NCI-H2196 treated with DMSO at 0.1 percent for 48 hours (cell line): Measurements from ENCODE around the gene TPCN2.
"Not testable (repeated sequence)": the region's sequence is repeated elsewhere in the genome, so short reads cannot be mapped to it uniquely, and the experiment has no call there.

Experiments used
- DNase-seq: peaks from one replicate; lab custom pipeline; 2025; ENCODE audit not compliant: unreplicated experiment; lab: John Stamatoyannopoulos, UW

TPCN2 gene

DNA sequence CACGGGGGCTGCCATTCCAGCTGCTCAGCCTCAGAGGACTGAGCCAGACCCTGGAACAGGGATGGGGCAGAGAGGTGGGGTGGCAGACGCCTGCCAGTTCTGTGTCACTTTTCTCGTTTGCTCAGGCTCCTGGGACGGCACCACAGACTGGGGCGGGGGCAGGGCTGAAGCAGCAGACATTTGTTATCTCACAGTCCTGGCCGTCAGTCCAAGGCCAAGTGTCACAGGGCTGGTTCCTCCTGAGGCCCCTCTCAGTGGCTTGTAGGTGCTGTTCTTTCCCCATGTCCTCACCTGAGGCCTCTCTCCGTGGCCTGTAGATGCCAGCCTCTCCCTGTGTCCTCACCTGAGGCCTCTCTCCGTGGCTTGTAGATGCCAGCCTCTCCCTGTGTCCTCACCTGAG, 24.7 kb downstream of the TPCN2 start:
- no peak for DNase-seq

DNA sequence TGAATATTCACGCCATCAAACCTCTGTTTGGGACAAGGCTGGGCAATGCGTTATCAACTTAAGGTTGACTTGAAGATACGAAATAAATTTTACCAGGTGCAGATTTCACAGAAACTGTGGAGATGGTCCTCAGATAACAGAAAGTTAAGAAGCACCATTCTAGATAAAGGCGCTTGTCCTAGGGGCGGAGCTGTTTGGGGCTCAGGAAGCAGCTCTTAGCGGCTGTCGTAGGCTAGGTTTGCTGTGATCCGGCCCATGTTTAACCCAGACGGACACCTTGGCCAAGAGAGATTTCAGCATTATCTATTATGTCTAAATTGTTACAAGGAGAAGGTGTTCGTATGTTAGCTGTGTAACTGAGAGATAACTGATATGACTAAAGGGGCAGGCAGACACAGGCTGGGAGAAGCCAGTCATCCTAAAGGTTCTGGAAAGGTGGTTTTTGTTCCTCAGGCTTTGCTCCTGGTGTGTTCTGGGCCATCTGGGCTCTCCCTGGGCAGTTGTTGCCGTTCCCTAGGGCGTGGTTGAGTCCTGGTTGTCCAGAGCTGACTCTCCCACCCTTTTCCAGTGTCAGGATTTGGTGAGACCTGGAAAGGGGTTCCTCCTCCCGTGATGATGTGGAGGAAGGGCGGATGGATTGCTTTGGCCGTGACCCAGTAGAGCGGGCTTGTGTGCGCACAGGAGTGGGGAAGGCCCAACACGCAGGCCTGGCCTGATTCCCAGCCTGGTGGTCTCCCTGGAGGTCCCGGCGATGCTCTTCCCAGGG, 25.8 kb downstream of the TPCN2 start:
- no peak for DNase-seq

DNA sequence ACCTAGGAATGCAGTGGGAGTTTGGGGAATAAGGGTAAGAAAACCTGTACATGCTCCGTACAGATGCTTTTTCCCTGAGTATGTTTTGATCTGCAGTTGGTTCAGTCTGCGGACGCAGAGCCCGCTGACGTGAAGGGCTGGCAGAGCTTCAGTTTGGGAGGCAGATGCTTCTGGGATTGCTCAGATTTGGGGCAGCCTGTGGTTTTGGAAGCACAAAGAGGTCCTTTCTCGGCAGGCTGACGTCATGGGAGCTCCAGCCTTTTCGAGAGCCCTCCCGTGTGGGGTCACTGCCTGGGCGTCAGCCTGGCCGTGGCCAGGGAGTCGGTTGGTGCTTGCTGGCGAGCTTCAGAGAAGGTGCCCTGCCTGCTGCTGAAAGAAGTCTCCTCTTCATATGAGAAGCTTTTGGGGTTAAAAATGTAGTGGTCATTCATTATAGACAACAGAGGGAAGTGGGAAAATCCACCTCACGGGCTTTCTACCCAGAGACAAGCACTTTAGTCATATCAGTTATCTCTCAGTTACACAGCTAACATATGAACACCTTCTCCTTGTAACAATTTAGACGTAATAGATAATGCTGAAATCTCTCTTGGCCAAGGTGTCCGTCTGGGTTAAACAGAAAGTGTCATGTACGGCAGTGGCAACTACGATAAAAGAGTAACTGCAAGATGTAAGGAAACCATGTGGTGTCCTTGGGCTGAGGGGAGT, 26.8 kb downstream of the TPCN2 start:
- DNase-seq = no peak

DNA sequence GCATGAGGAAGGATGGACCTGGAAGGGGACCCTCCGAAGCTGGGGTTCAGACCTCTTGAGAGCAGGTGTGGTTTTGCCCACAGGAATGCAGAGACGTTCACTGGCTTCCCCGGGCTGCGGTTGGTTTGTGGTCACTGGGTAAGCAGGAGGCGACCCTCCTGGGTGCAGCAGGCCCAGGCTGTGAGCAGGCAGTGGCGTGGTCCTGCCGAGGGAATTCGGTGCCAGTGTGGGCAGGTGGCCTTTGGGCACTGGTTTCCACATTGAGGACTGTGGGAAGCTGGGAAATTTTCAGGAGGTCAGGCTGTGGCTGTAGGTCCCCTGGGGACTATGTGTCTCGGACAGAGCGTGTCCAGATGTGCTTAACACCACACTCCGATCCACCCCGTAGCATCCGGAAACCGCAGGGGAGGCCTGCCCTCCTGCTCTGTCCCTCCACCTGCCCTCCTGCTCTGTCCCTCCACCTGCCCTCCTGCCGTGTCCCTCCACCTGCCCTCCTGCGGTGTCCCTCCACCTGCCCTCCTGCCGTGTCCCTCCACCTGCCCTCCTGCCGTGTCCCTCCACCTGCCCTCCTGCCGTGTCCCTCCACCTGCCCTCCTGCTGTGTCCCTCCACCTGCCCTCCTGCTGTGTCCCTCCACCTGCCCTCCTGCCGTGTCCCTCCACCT, 27.5 kb downstream of the TPCN2 start:
- no peak for DNase-seq

DNA sequence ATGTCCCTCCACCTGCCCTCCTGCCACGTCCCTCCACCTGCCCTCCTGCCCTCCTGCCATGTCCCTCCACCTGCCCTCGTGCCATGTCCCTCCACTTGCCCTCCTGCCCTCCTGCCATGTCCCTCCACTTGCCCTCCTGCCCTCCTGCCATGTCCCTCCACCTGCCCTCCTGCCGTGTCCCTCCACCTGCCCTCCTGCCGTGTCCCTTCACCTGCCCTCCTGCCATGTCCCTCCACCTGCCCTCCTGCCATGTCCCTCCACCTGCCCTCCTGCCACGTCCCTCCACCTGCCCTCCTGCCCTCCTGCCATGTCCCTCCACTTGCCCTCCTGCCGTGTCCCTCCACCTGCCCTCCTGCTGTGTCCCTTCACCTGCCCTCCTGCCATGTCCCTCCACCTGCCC, 28.2 kb downstream of the TPCN2 start:
- DNase-seq = not testable (repeated sequence)

DNA sequence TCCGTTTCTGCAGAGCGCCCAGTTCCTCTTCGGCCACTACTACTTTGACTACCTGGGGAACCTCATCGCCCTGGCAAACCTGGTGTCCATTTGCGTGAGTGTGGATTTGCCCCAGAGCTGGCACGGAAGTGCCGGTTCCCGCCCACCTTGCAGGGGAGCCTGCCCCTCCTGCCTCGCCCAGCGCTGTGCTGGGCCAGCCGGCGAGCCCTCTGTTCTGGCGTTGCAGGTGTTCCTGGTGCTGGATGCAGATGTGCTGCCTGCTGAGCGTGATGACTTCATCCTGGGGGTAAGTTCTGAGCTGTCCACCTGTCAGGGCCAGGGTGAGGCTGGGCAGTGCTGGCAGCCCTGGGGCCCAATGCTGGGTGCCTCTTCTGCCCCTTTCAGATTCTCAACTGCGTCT, 29.8 kb downstream of the TPCN2 start:
- DNase-seq = no peak

DNA sequence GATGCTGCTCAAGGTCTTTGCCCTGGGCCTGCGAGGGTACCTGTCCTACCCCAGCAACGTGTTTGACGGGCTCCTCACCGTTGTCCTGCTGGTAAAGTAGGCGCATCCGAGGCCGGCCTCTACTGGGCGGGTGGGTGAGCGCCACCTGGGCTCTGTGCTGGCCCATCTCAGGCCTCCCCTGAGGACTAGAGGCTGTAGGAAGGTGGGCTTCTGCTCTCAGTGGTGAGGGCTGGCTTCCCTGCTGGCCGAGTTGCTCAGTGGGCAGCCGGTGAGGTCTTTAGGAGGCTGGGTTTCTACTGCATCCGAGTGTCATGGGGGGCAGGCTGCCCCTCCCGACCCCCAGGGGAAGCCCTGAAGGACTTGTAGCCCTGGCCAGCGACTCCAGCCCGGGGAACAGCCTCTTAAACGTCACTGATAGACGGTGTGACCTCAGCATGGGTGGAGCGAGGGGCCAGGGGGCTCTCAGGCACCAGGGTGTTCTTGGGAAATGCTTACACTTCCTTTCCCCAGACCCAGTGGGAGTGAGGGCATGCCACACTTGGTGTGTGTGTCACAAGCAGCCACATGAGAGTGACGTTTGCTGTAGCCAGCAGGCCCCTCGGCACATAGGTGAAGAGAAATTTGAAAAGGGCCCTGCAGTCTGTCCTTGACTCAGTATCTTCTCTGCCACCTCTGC, 30.3 kb downstream of the TPCN2 start:
- no peak for DNase-seq

DNA sequence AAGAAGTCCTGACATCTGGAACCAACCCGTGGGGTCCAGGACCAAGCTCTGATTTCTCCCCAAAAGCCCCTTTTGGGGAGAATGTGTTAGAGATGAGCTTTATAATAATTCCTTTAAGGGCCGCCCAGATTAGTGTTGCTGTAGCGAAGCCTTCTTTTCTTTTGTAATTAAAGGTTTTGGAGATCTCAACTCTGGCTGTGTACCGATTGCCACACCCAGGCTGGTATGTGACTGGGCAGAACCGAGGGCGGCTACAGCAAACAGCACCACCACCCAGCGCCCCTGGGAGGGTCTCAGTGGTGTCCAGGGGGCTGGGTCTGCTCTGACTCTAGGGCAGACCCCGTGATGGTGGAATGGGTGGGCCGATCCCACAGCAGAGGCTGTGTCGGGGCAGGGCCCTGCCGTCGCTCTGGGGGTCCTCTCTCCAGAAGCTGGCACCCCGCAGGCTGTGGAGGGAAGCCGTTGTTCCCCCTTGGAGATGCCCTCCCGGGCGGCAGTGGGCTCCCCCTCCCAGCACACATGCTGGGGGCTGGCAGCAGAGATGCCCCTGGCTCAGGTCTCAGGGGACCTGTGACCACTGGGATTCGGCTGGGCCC, 31.0 kb downstream of the TPCN2 start:
- DNase-seq = no peak

DNA sequence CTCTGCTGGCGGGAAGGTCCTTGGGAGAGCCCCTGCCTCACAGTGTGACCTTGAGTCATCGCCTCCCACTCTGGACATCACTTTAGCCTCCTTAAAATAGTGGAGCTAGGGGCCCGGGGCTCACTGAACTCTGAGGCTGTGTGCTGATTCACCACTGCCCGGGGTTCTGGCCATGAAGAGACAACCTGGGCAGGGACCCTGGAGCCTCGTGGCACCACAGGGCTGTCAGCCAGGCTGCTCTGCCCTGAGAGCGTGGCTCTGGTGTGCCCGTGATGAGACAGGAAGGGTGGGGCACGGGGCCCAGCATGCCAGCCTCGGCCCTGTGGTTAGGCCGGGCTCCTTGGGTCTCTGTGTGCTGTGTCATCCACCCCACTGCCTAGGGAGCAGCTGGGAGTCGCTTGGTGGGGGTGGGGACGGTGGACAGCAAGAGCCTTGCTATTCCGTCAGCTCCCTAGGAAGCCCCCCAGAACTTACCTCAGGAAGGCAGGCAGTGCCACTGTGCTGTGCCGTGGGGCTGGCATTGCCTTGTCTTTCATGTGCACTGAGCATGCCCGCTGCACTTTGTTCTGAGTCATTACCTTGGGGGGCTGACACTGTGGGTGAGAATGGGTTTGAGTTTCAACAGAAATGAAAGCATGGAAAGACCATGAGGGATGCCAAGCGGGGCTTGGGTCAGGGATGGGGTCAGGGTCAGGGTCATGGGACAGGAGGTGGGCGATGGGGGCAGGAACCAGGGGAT, 31.7 kb downstream of the TPCN2 start:
- DNase-seq = no peak

DNA sequence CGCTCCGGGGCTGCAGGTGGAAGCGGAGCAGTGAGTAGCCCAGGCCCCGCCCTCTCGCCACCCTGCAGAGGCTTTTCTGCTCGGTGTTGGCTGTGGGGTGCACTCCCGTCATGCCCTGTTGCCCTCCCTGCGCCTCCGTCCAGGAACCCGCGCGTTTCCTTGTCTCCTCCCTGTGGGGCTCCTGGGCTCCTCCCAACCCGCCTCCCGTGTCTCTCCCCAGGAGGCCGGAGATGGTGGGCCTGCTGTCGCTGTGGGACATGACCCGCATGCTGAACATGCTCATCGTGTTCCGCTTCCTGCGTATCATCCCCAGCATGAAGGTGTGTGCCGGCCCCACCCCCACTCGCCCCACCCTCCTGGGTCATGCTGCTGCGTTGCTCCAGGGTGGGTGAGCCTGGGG, 32.4 kb downstream of the TPCN2 start:
- no peak for DNase-seq

DNA sequence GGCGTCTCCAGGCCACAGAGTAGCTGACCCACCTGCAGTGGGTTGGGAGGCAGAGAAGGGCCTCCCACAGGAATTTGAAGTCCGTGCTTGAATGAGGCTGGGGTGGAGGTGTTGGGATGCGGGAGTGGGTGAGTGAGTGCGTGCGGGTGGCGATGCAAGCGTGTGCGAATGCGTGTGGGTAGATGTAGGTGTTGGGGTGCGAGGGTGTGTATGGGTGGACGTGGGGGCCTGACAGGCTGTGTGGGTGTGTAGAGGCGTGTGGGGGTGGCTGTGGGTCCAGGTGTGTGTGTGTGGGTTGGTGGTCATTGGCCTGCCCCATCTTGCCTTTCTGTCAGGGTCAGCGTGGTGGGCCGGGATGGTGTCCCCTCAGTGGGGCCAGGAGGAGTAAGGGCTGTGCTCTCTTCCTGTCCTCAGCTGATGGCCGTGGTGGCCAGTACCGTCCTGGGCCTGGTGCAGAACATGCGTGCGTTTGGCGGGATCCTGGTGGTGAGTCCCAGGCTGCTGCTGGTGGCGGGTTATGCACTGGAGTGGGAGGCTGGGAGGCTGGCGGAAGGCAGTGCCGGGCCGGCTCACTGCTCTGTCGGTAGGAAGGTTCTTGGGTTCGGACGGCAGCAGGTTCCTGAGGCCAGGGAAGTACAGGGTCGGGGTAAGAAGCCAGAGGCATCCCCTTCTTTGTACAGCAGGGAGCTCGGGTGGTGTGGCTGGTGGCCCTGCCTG, 35.0 kb downstream of the TPCN2 start:
- DNase-seq = no peak

DNA sequence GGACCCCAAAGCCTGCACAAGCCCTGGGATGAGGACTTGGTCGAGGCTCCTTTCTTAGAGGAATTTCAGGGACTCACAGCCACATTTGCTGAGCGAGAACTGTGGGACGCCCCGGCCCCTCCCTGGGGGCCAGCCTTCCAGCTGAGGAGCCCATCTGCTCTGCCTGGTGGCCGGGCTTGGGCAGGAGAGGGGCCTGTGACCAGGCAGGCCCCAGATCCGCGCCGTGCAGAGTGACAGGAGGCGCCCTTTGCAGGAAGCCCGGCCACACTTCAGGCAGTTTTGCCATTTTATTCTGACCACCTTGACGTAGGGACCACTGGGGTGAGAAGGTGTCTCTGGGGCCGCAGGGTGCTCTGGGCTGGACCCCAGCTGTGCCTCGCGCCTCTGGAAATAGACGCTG, 35.6 kb downstream of the TPCN2 start:
- no peak for DNase-seq

DNA sequence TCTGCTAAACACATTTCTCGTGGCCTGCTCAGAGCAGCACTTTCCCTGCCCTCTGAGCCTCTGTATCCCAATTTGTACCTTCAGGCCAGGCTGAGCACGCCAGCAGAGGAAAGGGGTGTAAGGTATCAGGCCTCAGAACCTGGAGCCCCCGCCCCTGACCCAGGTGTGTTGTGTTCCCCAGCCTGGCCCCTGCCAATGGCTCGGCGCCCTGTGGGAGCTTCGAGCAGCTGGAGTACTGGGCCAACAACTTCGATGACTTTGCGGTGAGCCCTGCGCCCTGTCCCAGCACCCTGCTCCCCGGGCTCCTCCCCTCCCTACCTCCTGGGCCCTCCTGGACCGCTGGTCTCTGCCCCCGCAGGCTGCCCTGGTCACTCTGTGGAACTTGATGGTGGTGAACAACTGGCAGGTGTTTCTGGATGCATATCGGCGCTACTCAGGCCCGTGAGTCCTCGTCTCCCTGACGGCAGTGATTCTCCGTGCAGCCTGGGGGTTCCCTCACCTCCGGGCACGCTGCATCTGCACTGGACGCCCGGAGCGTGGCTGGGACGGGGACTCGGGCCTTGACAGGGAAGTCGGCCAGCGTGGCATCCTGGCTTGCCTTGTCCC, 36.9 kb downstream of the TPCN2 start:
- no peak for DNase-seq

DNA sequence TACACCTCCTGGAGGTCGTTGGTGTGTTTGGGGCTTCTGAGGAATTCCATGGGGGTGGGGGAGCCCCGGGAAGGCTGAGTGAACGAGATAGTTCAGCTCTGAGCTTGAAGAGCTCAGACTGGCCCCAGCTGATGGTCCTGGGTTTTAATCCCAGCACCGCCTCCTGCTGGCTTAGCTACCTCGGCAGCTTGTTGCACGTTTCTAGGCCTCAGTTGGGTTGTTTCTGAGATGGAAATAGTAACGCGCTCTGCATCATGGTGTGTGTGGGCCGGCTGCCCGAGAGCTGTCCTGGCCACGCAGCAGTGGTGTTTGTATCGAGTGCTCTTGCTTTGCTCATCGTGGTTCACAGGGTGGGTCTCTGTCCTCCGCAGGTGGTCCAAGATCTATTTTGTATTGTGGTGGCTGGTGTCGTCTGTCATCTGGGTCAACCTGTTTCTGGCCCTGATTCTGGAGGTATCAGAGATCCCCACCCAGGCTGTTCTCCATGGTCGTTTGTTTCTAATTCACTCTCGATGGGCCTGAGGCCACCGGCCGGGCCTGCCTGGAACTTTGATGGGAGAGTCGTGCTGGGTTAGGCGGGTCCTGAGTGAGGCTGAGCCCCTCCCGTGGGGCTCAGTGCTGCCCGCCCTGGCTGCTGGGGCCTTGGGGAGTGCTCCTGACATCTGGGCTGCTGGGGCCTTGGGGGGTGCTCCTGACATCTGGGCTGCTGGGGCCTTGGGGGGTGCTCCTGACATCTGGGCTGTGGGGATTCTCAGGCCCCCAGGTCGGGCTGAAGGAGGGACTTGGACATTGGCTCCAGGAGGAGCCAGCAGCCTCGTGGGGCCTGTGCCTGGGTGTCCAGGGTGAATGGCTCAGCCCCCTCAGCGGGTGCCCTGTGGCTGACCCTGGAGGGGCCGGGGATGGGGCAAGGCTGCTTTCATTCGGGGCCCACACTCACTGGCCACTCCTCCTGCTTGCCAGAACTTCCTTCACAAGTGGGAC, 37.7 kb downstream of the TPCN2 start:
- DNase-seq = no peak

DNA sequence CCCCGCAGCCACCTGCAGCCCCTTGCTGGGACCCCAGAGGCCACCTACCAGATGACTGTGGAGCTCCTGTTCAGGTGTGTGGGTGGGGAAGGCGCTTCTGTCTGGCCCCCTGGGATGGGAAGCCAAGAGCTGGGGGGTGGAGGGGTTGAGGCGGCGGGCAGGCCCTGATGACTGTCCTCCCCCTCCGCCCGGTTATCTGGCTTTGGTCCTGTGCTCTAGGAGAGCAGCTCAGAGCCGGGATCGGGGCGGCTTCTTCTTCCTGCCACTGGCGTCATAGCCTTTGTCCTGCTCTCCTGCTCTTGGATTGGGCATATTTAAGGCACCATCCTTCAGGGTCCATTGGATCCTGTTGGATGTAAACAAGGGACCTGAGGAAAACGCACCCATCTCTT, 38.4 kb downstream of the TPCN2 start:
- DNase-seq = no peak

DNA sequence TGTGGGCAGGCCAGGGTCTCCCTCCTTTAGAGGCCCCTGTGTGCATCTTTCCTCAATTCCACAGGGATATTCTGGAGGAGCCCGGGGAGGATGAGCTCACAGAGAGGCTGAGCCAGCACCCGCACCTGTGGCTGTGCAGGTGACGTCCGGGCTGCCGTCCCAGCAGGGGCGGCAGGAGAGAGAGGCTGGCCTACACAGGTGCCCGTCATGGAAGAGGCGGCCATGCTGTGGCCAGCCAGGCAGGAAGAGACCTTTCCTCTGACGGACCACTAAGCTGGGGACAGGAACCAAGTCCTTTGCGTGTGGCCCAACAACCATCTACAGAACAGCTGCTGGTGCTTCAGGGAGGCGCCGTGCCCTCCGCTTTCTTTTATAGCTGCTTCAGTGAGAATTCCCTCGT, 39.1 kb downstream of the TPCN2 start:
- DNase-seq = no peak

DNA sequence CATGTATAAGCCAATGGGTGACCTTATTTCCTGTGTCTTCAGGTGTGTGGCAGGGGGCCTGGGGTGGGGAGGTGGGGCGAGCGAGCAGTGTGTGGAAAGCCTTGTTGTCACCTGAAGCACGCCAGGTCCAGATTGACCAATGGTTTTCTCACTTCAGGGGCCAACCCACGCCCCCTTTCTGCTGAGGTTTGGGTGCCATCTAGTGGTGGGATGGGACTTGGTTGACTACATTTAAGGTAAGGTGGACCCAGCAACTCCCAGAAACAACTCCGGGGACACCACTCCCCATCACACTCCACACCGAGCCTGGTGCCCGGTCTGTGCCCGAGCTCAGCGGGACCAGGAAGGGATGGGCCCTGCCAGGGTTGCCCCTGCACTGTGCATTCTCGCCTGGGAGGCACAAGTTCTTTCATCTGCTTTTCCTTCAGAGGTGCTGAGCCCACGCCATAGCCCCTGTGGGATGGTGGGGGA, 40.0 kb downstream of the TPCN2 start:
- DNase-seq = peak; percentile 51

DNA sequence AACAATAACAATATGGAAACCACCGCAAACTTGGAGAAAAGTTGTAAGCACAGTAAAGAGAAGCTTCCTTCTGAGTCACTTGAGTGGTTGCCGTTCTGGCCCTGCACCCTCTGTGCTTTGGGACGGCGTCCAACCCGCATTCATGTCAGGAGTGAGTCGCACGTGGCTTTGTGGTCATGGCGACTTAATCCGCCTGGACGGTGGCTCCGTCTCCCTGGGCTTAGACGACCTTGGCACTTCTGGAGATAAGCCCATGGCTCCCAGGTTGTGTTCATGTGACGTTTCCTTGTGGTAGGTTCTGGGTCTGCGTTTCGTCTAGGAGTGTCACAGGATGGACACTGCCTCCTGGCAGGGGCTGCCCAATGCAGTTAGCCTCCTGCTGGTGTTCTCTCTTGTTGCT, 40.5 kb downstream of the TPCN2 start:
- DNase-seq = no peak
